GM18507 (cell line): ENCODE measurements around the gene C16orf96.

Source experiments
- DNase-seq: peaks from one replicate; pipeline ENCODE4 v3.0.0; 2011; ENCODE audit warnings: low read depth; ENCODE audit not compliant: insufficient read length; ENCODE audit errors: extremely low spot score
- FAIRE-seq: peaks from 2 replicates; lab custom pipeline; 2011; peaks lifted over from hg19 to GRCh38; lab: Jason Lieb, UNC

C16orf96 gene

DNA sequence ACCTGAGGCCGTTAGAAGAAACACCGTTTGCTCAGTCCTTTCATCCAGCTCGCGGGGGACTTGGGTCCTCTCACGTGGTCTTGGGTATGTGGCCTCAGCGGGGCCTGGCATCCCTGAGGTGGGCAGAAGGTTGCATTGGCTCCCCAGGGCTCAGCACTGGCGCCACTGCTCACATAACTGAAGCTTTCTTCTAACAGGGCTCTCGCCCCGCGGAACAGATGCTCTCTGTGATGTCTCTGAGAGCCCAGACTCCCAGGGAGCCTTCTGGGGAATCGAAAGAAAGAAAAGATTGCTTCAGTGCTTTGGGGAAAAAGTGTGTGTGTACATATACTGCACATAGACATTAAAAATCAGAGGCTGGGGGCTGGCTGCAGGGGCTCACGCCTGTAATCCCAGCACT lies 78.6 kb downstream of the C16orf96 start:
- FAIRE-seq (no peak), DNase-seq (no peak)

GRCh38 chr16:4636196-4636595 lies 80.1 kb downstream of the C16orf96 start:
- FAIRE-seq (no peak), DNase-seq (no peak)

DNA sequence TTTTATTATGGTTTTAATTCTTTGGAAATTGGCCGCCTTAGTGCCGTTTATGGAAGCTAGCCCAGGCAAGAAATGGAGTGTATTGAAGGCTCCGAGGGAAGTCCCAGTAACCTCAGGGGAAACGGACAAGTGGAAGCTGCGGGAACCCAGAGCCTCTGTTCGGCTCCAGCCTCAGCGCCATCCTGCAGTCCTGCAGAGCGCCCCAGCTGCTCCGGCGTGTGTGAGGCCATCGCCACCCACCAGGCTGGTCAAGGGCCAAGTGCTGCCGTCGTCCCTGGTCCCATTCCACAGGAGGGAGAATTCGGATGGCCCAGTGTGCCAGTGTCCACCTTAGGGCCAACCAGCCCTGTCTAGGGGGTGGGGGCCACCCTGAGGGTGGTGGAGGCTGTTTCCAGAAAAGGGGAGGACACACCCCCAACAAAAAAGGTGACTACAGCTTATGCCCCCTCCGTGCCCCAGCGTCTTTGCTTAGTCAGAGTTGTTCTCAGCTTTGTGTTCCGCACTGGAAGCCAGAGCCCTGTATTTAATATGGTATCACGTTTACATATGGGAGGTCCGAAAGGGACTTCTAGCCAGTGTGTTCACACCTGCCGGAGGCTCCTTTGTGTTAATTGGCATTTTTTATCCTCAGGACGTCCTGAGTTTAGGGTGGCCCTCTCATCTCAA lies 81.5 kb downstream of the C16orf96 start:
- no peak for DNase-seq
- no peak for FAIRE-seq

DNA sequence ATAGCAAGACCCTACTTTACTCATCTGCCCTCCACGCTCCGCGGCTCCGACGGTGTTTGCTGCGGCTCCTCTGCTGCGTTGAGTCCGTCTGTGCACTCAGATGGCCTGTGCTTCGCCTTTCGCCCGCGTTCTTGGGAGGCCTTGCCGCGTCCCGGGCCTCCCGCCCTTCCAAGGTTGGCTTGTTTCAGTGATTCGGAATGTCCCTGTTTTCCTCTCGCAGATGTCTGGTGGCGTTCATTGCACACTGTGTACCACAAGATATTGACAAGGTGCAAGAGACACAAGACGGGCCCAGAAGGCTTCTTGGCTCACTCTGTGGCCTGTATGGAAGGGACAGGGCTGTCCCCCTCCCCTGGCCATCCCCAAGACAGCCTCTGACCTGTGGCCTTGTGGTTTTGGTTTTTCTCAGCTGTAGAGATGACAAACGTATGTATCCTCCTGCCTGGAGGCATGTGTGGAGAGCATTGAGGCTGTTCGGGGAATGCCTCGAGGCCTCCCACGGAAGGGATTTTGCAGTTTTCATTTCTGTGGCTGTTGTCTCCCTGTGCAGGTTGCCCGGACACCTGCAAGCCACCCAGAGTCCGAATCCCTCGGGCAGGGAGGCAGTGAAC lies 83.9 kb downstream of the C16orf96 start:
- no peak for DNase-seq
- no peak for FAIRE-seq

DNA sequence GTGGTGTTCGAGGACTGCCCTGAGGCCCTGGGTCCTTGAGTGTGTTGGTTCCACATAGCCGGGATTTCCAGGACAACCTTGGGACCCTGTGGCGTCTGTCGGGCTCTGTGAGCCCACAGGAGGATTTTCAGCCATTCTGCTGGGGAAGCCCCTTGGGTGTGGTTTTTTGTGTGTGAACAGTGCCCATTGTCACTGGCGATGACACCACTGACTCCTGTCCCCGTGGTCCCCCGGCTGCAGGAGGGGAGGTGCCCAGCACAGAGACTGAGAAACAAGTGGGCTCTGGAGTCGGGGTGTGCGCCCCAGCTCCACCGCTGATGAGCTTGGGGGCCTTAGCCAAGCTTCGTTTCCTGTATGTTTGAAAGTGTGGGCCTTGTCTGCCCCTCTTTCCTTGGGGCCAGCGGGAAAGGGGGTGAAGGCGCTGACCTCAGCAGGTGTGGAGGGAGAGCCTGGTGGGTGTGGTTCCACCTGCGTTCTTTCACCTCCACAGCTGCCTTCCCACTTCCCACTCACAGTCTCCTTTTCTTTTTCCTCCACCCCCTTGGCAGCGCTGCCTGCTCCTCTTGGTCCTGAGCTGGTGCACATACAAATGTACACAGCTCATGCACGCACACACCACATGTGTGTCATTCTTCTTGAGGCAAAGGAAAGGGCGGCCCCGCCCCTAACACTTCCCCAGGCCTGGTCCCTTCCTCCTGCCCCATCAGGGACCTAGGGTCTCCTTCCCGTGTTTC lies 84.6 kb downstream of the C16orf96 start:
- FAIRE-seq = no peak

DNA sequence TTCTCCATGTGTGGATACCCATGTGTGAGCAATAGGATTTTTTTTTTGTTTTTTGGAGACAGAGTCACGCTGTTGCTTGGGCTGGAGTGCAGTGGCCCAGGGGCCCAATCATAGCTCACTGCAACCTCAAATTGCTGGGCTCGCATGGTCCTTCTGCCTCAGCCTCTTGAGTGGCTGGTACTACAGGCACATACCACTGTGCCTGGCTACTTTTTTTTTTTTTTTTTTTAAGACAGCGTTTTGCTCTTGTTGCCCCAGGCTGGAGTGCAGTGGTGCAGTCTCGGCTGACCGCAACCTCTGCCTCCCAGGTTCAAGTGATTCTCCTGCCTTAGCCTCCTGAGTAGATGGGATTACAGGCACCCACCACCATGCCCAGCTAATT lies 85.2 kb downstream of the C16orf96 start:
- DNase-seq = no peak
- FAIRE-seq = no peak

More for the DNA sequence above, 84.6 kb downstream of the C16orf96 start:
- no peak for DNase-seq

GRCh38 chr16:4641895-4642294 lies 85.8 kb downstream of the C16orf96 start:
- no peak for DNase-seq
- FAIRE-seq = no peak

- DNase-seq = no peak
- FAIRE-seq = no peak
Measured at GRCh38 chr16:4646773-4647643, 90.9 kb downstream of the C16orf96 start.

DNA sequence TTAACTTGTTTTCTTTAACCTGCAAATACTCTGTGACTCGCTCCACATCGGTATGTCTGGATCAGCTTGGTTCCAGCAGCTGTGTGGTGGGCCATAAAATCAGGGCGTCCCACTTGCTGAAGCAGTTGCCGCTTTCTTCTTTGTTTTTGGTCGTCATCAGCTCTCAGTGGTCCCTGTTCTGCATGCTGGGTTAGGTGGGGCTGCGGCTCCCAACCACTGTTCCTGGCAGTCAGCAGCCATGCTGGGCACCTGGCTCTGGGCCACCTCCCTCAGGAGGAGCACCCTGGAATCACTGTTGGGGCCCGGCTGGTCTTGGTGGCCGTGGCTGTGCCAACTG lies 91.5 kb downstream of the C16orf96 start:
- DNase-seq = no peak

GRCh38 chr16:4648917-4649316 lies 92.8 kb downstream of the C16orf96 start:
- no peak for DNase-seq
- FAIRE-seq = no peak

More for the DNA sequence above, 91.5 kb downstream of the C16orf96 start:
- no peak for FAIRE-seq

DNA sequence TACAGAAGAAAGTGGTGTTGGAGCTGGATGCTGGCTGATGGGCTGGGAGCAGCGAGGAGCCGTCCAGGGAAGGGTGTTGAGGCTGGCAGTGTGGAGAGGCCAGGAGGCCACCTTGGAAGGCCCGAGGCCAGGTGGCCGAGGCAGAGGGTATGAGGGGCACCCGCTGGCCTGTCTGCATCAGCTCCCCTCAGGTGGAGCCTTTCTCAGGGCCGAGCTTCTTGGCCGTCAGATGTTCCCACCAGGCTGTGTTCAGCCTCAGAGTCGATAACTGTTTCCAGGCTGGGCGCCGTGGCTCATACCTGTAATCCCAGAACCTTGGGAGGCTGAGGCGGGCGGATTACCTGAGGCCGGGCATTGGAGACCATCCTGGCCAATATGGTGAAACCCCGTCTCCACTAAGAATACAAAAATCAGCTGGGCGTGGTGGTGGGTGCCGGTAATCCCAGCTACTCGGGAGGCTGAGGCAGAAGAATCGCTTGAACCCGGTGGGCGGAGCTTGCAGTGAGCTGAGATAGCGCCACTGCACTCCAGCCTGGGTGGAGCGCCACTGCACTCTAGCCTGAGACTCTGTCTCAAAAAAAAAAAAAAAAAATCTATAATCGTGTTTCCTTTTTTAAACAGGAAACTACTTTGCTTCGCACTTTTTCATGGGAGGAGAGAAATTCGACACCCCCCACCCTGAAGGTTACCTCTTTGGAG lies 93.8 kb downstream of the C16orf96 start:
- DNase-seq = no peak
- FAIRE-seq = no peak
